ENCODE measurements around the gene PERCC1.
"Not testable (repeated sequence)": the region's sequence is repeated elsewhere in the genome, so short reads cannot be mapped to it uniquely, and the experiment has no call there.

PERCC1 gene

GRCh38 chr16:1470481-1471251 lies 39.8 kb downstream of the PERCC1 start:
- DNase-seq: no peak

DNA sequence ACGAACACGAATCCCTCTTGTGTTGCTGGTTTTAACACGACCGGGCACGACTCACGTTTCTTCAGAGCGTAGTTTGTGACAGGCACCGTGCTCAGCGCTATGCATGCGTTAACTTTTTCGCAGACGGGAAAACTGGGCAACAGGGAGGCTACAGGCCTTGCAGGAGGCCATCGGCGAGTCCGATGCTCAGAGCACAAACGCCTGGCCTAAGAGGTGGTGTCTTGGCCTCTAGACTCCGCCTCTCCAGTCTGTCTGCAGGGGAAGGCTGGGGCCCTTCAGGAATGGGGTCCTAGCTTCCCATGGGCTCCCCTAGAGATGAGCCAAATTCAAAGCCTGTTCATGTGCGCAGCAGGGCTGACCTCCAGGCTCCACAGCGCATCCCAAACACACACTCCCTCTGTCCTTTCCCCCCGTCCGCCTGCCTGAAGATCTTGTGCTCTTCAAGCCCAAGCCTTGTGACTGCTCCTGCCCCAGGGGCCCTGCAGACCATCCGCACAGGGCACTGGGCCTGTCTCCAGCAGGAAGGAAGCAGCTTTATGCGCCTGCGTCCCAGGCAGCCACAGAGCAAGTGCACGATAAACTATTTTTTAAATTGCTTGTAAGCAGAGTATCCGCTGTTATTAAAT lies 40.8 kb downstream of the PERCC1 start:
- no peak for DNase-seq

DNA sequence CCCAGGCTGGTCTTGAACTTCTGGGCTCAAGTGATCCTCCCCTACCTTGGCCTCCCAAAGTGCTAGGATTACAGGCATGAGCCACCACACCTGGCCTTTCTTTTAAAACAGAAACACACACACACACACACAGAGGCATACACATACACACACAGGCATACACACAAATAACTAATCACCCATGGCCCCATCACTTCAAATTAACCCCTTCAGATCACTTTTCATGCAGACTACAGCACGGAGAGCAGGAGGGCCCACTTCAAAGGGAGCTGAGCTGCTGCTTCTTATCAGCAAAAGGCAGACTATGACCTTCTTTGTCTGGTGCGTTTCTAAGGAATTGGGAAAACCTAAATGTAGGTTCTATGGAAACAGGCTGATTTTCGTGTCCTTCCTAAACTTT lies 42.1 kb downstream of the PERCC1 start:
- DNase-seq: no peak

- DNase-seq: no peak
Measured at GRCh38 chr16:1474082-1474795, 43.4 kb downstream of the PERCC1 start.

DNA sequence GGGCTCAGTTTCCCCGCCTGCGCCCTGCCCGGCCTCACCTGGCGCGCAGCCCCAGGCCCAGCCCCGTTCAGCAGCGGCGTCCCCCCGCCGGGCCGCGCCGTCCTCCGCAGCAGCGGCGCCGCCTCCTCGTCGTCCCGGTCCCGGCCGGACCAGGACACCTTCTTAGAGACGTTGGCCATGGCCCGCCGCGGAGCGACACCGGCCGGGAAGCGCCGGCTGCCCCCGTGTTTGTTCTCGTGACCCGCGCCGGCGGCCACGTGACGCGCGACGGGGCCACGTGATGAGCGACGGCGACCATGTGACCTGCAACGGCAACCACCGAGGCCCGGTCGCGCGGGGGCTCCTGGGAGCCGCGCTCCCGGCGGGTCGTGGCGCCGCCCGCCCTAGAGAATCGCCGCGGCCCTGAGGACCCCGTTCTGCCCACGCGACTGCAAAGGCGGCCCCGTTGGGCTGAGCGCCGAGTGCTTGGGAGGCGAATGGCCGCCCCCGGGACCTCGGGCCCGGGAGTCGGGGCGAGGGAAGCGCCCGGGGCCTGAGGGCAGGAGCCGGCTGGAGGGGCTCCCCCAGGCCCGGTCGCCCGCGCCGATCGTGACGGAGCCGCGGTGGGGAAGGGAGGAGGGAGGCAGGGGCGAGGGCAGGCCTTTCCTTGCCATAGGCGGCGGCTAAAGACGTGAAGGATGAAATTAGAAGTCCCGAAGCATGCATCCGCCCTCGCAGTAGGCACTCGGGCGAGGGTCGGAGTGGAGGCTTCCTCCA lies 44.1 kb downstream of the PERCC1 start, which contains the start of gene CLCN7:
CLCN7 (minus strand) TSS at position 233 of the 756 bp plus-strand sequence; CDS start at position 179, 54 bp downstream.
- DNase-seq: no peak

- DNase-seq: no peak
Measured at GRCh38 chr16:1475552-1476114, 44.8 kb downstream of the PERCC1 start.

- DNase-seq: no peak
Measured at GRCh38 chr16:1477033-1477432, 46.2 kb downstream of the PERCC1 start.

DNA sequence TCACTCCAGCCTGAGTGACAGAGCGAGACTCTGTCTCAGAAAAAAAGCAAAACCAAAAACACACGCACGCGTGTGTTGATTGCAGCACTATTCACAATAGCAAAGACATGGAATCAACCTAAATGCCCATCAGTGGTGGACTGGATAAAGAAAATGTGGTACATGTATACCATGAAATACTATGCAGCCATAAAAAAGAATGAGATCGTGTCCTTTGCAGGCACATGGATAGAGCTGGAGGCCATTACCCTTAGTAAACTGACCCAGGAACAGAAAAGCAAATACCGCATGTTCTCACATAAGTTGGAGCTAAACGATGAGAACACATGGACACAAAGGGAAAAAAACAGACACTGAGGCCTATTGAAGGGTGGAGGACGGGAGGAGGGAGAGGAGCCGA lies 48.1 kb downstream of the PERCC1 start:
- DNase-seq: not testable (repeated sequence)

GRCh38 chr16:1481906-1482835 lies 51.3 kb downstream of the PERCC1 start:
- DNase-seq: no peak

Data from NCI-H1417 treated with DMSO at 0.1 percent for 48 hours (cell line).